Ascending aorta (tissue), 2 donors: ENCODE results near the gene NDEL1. TPM values are rescaled to one million over a fixed set of nuclear protein-coding genes. Genes with fewer than 3 reads are reported as not detected.
A peak's percentile ranks its signal among the peaks of the same experiment; 100 is the strongest.

Experiments used
- DNase-seq, 2 donors: peaks; one replicate each; pipeline ENCODE4 v3.0.0-alpha.2; 2019; ENCODE audit warnings: low spot score in 2 of 2
- H3K27ac ChIP-seq, 2 donors: fragments of 200-600 bp; sonication (generic); one replicate each; pipeline ENCODE4 v1.5.1; 2016 to 2017; ENCODE audit warnings: mild to moderate bottlenecking in 1 of 2
- H3K27me3 ChIP-seq: fragments of 200-600 bp; sonication (generic); one replicate; pipeline ENCODE4 v1.5.1; 2017
- H3K36me3 ChIP-seq, 2 donors: fragments of 200-600 bp; sonication (generic); one replicate each; pipeline ENCODE4 v1.5.1; 2016
- H3K4me1 ChIP-seq, 2 donors: fragments of 200-600 bp; sonication (generic); one replicate each; pipeline ENCODE4 v1.5.1; 2016 to 2017; ENCODE audit warnings: mild to moderate bottlenecking in 1 of 2
- H3K4me3 ChIP-seq, 2 donors: fragments of 200-600 bp; sonication (generic); one replicate each; pipeline ENCODE4 v1.5.1; 2016 to 2017; ENCODE audit warnings: mild to moderate bottlenecking in 1 of 2
- H3K9me3 ChIP-seq, 2 donors: fragments of 200-600 bp; sonication (generic); one replicate each; pipeline ENCODE4 v1.5.1; 2016
- CTCF ChIP-seq, 3 experiments: fragments of 200-600 bp in 2 of 3; fragments of 450-650 bp in 1 of 3; sonication (generic) in 2 of 3; IDR thresholded peaks; one replicate each; pipeline ENCODE4 v1.5.1; 2016 to 2019; ENCODE audit warnings: antibody characterized with exemption in 3 of 3, mild to moderate bottlenecking in 1 of 3, moderate library complexity in 1 of 3
- intact Hi-C: fragments of 100-400 bp; cut with DNase I; formaldehyde crosslinking; loops from one replicate; pipeline ENCODE4 v1.15.1; 2023
- total RNA-seq: library from RNA; depleted of rRNA; stranded (reverse); fragments of >200 nt; gene quantifications from one replicate; pipeline ENCODE4 v1.1.0, GENCODE V29; 2016

Gene NDEL1
- total RNA-seq, 1 donor from 2014 or later = 103 TPM

GRCh38 chr17:8469964-8470363 is 34.3 kb downstream of the NDEL1 start:
- no peak for DNase-seq
- Histone ChIP-seq H3K4me3 (no peak overlapping the region), H3K36me3 (peaks cover 26 to 42% of the 10 kb centered on the region in 2 donors), H3K27ac (peak overlapping the region; percentile 76 to 82), H3K9me3 (no peaks in the 10 kb centered on the region), H3K27me3 (no peaks in the 10 kb centered on the region), H3K4me1 (peaks cover 4 to 72% of the 10 kb centered on the region in 2 donors)
- TF ChIP-seq CTCF (IDR thresholded peaks at IDR 0.05) = no peak
- intact Hi-C loops = loop anchor here (5.0 kb wide), 2 partner anchors 47 to 152 kb away; no protein-coding TSS in a partner anchor

- no peak for TF ChIP-seq CTCF (IDR thresholded peaks at IDR 0.05)
These were observed 34.9 kb downstream of the NDEL1 start for GRCh38 chr17:8470447-8471047.

GRCh38 chr17:8472663-8473062 is 37.0 kb downstream of the NDEL1 start:
- peaks cover 2 to 46% of the 10 kb centered on the region in 2 donors for H3K4me1 ChIP-seq
- intact Hi-C loops = loop anchor here (5.0 kb wide), 2 partner anchors 45 to 150 kb away; no protein-coding TSS in a partner anchor
- no peak for DNase-seq

More at GRCh38 chr17:8470447-8471047, 34.9 kb downstream of the NDEL1 start:
- Histone ChIP-seq H3K4me3 (no peak overlapping the region), H3K36me3 (peaks cover 32 to 45% of the 10 kb centered on the region in 2 donors), H3K9me3 (no peaks in the 10 kb centered on the region), H3K27me3 (no peaks in the 10 kb centered on the region), H3K4me1 (peaks cover 4 to 66% of the 10 kb centered on the region in 2 donors), H3K27ac (peak overlapping the region; percentile 76 to 82)
- intact Hi-C loops = loop anchor here (5.0 kb wide), 2 partner anchors 47 to 152 kb away; no protein-coding TSS in a partner anchor
- no peak for DNase-seq

GRCh38 chr17:8473451-8474192 is 37.9 kb downstream of the NDEL1 start:
- TF ChIP-seq CTCF (IDR thresholded peaks at IDR 0.05) = no peak
- intact Hi-C loops = loop anchor here (5.0 kb wide), 2 partner anchors 44 to 149 kb away; no protein-coding TSS in a partner anchor
- H3K27me3 ChIP-seq = no peaks in the 10 kb centered on the region
- no peaks in the 10 kb centered on the region for H3K9me3 ChIP-seq
- peaks cover 53 to 61% of the 10 kb centered on the region in 2 donors for H3K36me3 ChIP-seq
- H3K4me3 ChIP-seq = no peak overlapping the region
- peak overlapping the region; percentile 56 to 82 for H3K27ac ChIP-seq
- DNase-seq = no peak
- peaks cover 2 to 40% of the 10 kb centered on the region in 2 donors for H3K4me1 ChIP-seq

More at GRCh38 chr17:8472663-8473062, 37.0 kb downstream of the NDEL1 start:
- Histone ChIP-seq H3K27ac (peak overlapping the region; percentile 56 to 82), H3K27me3 (no peaks in the 10 kb centered on the region), H3K36me3 (peaks cover 43 to 59% of the 10 kb centered on the region in 2 donors), H3K9me3 (no peaks in the 10 kb centered on the region), H3K4me3 (no peak overlapping the region)
- no peak for TF ChIP-seq CTCF (IDR thresholded peaks at IDR 0.05)

GRCh38 chr17:8474826-8475225 is 39.1 kb downstream of the NDEL1 start:
- no peak for DNase-seq
- intact Hi-C loops = loop anchor here (5.0 kb wide), 3 partner anchors 42 to 147 kb away; no protein-coding TSS in a partner anchor
- no peaks in the 10 kb centered on the region for H3K9me3 ChIP-seq
- TF ChIP-seq CTCF (IDR thresholded peaks at IDR 0.05) = no peak
- H3K36me3 ChIP-seq = peaks cover 65 to 73% of the 10 kb centered on the region in 2 donors
- no peak overlapping the region for H3K4me3 ChIP-seq
- H3K27me3 ChIP-seq = no peaks in the 10 kb centered on the region
- peak overlapping the region; percentile 13 to 26 for H3K27ac ChIP-seq
- peaks cover 2 to 31% of the 10 kb centered on the region in 2 donors for H3K4me1 ChIP-seq
